Effector memory CD4-positive, alpha-beta T cell (primary cell): ENCODE data around the gene CSNK1A1L.

ENCODE experiments used
- DNase-seq, 3 donors: peaks; one replicate each; pipeline ENCODE4 v3.0.0-alpha.2; 2020
- H3K27ac ChIP-seq: 2 replicates; pipeline ENCODE4 v1.7.0; 2013; ENCODE audit warnings: mild to moderate bottlenecking, low read length, moderate library complexity; ENCODE audit not compliant: insufficient read depth, poor library complexity, severe bottlenecking
- H3K27me3 ChIP-seq: replicated peaks from 2 replicates; pipeline ENCODE4 v1.7.0; 2013; ENCODE audit warnings: mild to moderate bottlenecking, low read length; ENCODE audit not compliant: insufficient read depth, control insufficient read depth, poor library complexity, severe bottlenecking
- H3K36me3 ChIP-seq: 2 replicates; pipeline ENCODE4 v1.7.0; 2013; ENCODE audit warnings: mild to moderate bottlenecking, low read length, moderate library complexity; ENCODE audit not compliant: control insufficient read depth, insufficient read depth
- H3K4me1 ChIP-seq: 2 replicates; pipeline ENCODE4 v1.7.0; 2013; ENCODE audit warnings: low read length, mild to moderate bottlenecking; ENCODE audit not compliant: control insufficient read depth, insufficient read depth, poor library complexity, severe bottlenecking
- H3K4me3 ChIP-seq: 2 replicates; pipeline ENCODE4 v1.7.0; 2013; ENCODE audit warnings: low read length, low read depth, mild to moderate bottlenecking; ENCODE audit not compliant: insufficient read depth, poor library complexity, severe bottlenecking
- H3K9me3 ChIP-seq: 2 replicates; pipeline ENCODE4 v1.7.0; 2013; ENCODE audit warnings: mild to moderate bottlenecking, low read length, moderate library complexity; ENCODE audit not compliant: control insufficient read depth
- total RNA-seq, 3 donors: gene quantifications; one replicate each; lab custom pipeline; 2026; lab: John Stamatoyannopoulos, UW

CSNK1A1L gene
- total RNA-seq: 0 to 0.17 (median 0) reads per million in 3 donors

DNA sequence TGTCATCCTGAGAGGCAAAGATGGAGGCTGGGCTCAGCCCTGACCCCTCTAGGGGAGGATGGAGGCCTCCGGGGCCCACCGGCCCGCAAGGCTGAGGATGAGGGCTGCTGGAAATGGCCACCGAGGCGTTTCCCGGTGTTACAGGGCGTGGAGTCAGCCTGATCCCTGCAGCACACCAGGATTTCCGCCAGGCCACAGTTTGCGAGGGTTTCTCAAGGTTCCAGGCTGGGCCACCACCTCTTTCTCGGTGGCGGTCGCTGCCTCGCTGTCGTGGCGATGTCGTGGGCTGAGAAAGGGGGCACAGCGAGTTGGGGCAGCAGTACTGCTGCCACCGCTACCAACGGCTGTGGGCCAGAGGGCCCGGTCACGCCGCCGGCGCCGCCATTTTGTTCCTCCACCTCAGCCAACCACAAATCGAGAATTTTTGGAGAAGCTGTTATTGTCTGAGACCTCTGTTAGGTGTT lies at the start of gene CSNK1A1L:
Gene CSNK1A1L, minus strand, starts transcription at position 414 of the 464 bp plus-strand sequence. Its CDS starts 408 bp downstream, at position 6.
- H3K27me3 ChIP-seq: no peaks in the 10 kb centered on the region
- H3K9me3 ChIP-seq: no peaks in the 10 kb centered on the region
- H3K4me3 ChIP-seq: no peak within 1 kb of the TSS
- DNase-seq: no peak
- H3K36me3 ChIP-seq: no peaks in the 10 kb centered on the region
- no peaks in the 10 kb centered on the region for H3K4me1 ChIP-seq
- H3K27ac ChIP-seq: no peak within 1 kb of the TSS

DNA sequence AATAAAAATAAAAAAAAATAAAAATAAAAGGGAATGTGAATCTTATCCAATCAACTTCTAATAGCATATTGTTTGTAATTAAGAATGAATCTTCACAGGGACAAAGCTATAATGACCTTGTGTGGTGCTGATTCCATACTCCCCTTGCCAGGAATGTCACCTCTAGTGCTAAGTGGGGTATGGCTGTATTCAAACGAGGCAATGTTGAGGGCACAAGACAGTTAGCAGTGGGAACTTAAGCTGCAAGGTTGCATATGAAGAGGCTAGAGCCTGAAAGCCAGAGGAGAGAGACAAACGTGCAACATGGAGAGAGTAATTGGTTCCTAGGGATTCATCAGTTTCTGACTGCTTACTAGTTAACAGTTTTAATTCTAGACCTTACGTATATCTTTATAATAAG lies 43.9 kb upstream of the CSNK1A1L start:
- H3K36me3 ChIP-seq: no peaks in the 10 kb centered on the region
- H3K27me3 ChIP-seq: no peaks in the 10 kb centered on the region
- no peaks in the 10 kb centered on the region for H3K4me1 ChIP-seq
- no peaks in the 10 kb centered on the region for H3K9me3 ChIP-seq
- DNase-seq: no peak
- no peak overlapping the region for H3K4me3 ChIP-seq
- H3K27ac ChIP-seq: no peak overlapping the region

DNA sequence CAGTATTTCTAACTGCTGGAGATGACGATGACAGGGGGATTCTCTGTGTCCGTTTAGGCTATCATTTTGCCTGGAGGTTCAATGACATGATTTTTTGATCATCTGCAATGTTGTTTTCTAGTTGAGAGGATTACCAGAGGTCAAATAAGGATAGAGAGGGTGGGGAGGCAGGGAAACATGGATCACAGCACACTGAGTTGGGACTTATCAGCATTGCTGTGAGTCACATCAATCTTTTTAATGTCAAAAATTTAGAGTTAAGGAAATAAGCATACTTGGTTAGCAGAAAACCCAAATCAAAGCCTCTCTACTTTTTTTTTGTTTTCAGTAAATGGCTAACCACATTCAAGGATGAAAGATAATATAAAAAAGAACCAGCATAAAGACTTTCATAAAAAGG lies 43.0 kb upstream of the CSNK1A1L start:
- Histone ChIP-seq H3K36me3 (no peaks in the 10 kb centered on the region), H3K4me3 (no peak overlapping the region), H3K27me3 (no peaks in the 10 kb centered on the region), H3K27ac (no peak overlapping the region), H3K4me1 (no peaks in the 10 kb centered on the region), H3K9me3 (no peaks in the 10 kb centered on the region)
- DNase-seq: no peak

DNA sequence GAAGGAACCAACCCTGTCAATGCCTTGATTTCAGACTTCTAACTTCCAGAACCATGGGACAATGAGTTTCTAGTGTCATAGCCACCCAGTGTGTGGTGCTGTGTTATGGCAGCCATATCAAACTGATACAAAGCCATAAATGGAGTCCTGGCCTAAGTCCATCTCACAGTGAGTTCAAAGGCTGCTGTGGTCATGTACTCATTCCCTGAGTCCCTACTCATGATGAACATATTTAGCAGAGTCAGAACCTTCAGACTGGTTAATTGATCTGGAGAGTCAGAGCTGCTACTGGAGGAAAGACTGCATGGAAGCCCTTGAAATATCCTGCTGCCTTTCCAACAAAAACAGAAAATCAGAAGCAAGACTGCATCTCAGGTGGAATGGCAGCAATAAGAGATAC lies 39.2 kb upstream of the CSNK1A1L start:
- H3K4me3 ChIP-seq: no peak overlapping the region
- H3K4me1 ChIP-seq: no peaks in the 10 kb centered on the region
- no peaks in the 10 kb centered on the region for H3K36me3 ChIP-seq
- H3K27ac ChIP-seq: no peak overlapping the region
- H3K9me3 ChIP-seq: no peaks in the 10 kb centered on the region
- H3K27me3 ChIP-seq: no peaks in the 10 kb centered on the region
- no peak for DNase-seq

DNA sequence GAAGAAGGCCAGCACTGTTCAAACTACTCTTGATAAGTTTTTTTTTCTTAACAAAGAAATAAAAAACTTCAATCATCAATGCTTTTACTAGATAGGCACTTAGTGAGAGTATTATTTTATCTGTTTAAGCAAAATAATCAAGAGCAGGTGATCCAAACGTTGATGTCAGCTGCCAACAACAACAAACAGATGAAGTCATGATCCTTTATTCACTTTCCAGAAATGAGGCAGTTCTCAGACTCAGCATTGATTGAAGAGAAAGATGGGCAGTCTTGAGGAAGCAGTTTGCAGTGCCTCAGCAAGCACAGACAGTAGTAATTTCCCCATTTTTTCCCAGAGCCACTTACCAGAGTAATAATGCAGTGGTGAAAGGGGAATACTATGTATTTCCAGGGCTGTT lies 38.4 kb upstream of the CSNK1A1L start:
- no peaks in the 10 kb centered on the region for H3K27me3 ChIP-seq
- DNase-seq: no peak
- no peak overlapping the region for H3K27ac ChIP-seq
- H3K4me3 ChIP-seq: no peak overlapping the region
- no peaks in the 10 kb centered on the region for H3K9me3 ChIP-seq
- no peaks in the 10 kb centered on the region for H3K4me1 ChIP-seq
- no peaks in the 10 kb centered on the region for H3K36me3 ChIP-seq

DNA sequence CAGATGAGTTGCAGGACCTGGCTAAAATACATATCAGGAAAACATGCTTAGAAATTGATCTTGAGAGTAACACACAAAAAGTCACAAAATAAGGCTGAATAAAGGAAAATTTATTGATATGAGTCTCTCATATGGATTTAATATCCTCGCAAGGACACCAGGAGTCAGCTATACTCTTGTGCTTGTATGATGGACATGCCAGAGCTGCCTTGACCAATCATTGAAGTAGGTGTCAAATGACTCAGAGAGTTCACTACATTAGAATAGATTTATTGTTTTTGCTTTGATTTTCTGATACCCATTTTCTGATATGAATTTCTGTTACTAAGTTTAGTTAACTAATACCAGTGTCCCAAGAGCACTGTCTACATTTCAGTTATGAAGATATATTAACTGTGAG lies 37.4 kb upstream of the CSNK1A1L start:
- H3K27ac ChIP-seq: no peak overlapping the region
- DNase-seq: no peak
- H3K27me3 ChIP-seq: no peaks in the 10 kb centered on the region
- no peak overlapping the region for H3K4me3 ChIP-seq
- H3K36me3 ChIP-seq: no peaks in the 10 kb centered on the region
- H3K4me1 ChIP-seq: no peaks in the 10 kb centered on the region
- H3K9me3 ChIP-seq: no peaks in the 10 kb centered on the region

DNA sequence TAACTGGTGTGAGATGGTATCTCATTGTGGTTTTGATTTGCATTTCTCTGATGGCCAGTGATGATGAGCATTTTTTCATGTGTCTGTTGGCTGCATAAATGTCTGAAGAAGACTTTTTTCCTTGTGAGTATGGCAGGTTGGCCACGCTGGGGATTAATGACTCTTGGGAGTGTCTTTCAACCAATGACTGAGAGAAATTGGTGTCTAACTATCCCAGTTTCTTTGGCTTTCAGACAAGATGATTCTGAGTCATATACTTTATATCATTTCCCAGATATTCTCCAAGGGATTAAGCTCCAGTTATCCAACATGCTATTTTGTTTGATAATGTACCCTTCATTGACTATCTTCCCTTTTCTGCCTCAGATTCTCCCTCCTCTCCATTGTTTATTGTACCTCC lies 35.5 kb upstream of the CSNK1A1L start:
- H3K27ac ChIP-seq: no peak overlapping the region
- H3K4me1 ChIP-seq: no peaks in the 10 kb centered on the region
- no peak overlapping the region for H3K4me3 ChIP-seq
- H3K27me3 ChIP-seq: no peaks in the 10 kb centered on the region
- H3K9me3 ChIP-seq: no peaks in the 10 kb centered on the region
- no peaks in the 10 kb centered on the region for H3K36me3 ChIP-seq
- no peak for DNase-seq

DNA sequence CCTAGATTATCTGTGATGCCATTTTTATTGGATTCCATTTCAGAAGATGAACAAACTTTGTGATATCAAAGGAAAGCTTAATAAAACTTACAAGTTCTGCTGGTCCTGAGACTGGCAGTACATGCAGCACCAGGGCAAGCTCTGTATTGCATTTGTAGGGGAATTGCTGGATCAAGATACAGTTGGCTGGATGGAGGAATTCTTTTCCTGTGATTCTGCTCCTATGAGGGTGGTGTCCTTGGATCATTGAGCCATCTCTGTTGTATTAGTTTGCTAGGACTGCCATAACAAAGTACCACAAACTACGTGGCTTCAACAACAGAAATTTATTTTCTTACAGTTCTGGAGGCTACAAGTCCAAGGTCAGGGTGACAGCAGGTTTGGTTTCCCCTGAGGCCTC lies 33.9 kb upstream of the CSNK1A1L start:
- Histone ChIP-seq H3K4me1 (no peaks in the 10 kb centered on the region), H3K27ac (no peak overlapping the region)
- no peak for DNase-seq

DNA sequence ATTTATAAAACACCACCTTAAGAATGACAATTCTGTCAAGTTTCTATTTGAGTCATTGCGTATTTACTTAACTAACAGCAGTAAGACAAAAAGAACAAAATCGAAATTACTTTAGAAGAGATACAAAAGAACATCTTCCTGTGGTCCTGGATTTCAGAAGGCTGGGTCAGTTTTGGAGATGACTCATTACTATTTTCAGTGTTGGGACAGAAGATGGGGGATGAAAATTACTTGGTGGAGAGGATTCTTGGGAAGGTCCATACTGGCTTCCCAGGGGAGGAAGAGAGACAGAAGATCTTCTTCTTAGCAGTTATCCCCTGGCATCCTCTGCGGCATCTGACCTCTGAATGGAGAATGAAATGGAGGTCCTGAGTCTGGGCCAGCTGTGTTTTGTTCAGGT lies 33.5 kb upstream of the CSNK1A1L start:
- H3K4me1 ChIP-seq: no peaks in the 10 kb centered on the region
- no peaks in the 10 kb centered on the region for H3K27me3 ChIP-seq
- no peak overlapping the region for H3K27ac ChIP-seq
- no peak for DNase-seq
- H3K4me3 ChIP-seq: no peak overlapping the region
- H3K36me3 ChIP-seq: no peaks in the 10 kb centered on the region
- H3K9me3 ChIP-seq: no peaks in the 10 kb centered on the region

More for the DNA sequence above, 33.9 kb upstream of the CSNK1A1L start:
- no peaks in the 10 kb centered on the region for H3K27me3 ChIP-seq
- H3K9me3 ChIP-seq: no peaks in the 10 kb centered on the region
- no peaks in the 10 kb centered on the region for H3K36me3 ChIP-seq
- no peak overlapping the region for H3K4me3 ChIP-seq

DNA sequence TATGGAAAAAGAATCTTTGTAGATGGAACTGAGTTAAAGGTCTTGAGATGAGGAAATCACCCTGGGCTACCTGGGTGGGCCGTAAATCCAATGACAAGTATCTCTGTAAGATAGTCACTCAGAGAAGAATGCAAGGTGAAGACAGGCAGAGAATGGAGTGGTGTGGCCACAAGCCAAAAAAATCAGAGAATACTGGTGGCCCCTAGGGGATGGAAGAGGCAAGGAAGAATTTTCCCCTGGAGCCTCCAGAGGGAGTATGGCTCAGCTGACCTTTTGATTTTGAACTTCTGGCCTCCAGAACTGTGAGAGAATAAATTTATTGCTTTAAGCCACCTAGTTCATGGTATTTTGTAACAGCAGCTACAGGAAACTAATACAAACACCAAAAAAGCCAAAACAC lies 32.7 kb upstream of the CSNK1A1L start:
- Histone ChIP-seq H3K27me3 (no peaks in the 10 kb centered on the region), H3K9me3 (no peaks in the 10 kb centered on the region), H3K27ac (no peak overlapping the region), H3K36me3 (no peaks in the 10 kb centered on the region), H3K4me3 (no peak overlapping the region), H3K4me1 (no peaks in the 10 kb centered on the region)
- no peak for DNase-seq

DNA sequence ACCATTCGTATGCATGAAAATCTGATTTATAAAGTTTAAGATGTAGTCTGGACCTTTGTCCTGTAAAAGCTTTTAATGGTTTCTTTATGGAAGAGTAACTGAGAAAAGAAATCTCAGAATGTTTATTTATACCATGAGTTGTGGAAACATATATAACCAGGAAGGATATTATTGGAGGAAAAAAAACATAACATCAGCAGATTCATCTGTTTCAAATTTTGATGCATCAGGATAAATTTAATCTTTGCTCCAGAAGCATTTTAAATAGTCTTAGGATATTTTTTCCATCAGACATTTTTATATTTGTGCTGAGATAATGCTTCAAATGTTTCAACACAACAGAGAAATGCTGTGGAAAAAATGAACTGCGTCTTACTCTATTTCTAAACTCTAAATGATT lies 31.2 kb upstream of the CSNK1A1L start:
- Histone ChIP-seq H3K27ac (no peak overlapping the region), H3K4me3 (no peak overlapping the region), H3K4me1 (no peaks in the 10 kb centered on the region), H3K36me3 (no peaks in the 10 kb centered on the region), H3K27me3 (no peaks in the 10 kb centered on the region), H3K9me3 (no peaks in the 10 kb centered on the region)
- no peak for DNase-seq
